Measurements from ENCODE around the gene NBEAL2.

- TF ChIP-seq CTCF (IDR thresholded peaks at IDR 0.05; ENCODE audit: insufficient read depth, low read depth, low read length) (no peak), EZH2 (IDR thresholded peaks at IDR 0.05; ENCODE audit: insufficient read depth, low read length) (no peak)
These were observed 24.3 kb upstream of the NBEAL2 start for GRCh38 chr3:46955157-46955556.

Measured in astrocyte (in vitro differentiated cells and primary cell).